Thyroid gland (tissue), 4 donors: ENCODE measurements around the gene RCE1. TPM values are rescaled to one million over a fixed set of nuclear protein-coding genes. Genes with fewer than 3 reads are reported as not detected.

Experiments
- DNase-seq, 2 donors: peaks; one replicate each; pipeline ENCODE4 v3.0.0-alpha.2; 2019
- H3K27ac ChIP-seq, 3 donors: fragments of 200-600 bp; sonication (generic); 1 replicate in 2 of 3; 2 replicates in 1 of 3; pipeline ENCODE4 v1.5.1; 2016 to 2019; ENCODE audit warnings: mild to moderate bottlenecking in 1 of 3, moderate library complexity in 1 of 3
- H3K27me3 ChIP-seq: fragments of 200-600 bp; sonication (generic); one replicate; pipeline ENCODE4 v1.5.1; 2019
- H3K36me3 ChIP-seq, 2 donors: fragments of 200-600 bp; sonication (generic); one replicate each; pipeline ENCODE4 v1.5.1; 2016 to 2019
- H3K4me1 ChIP-seq, 2 donors: fragments of 200-600 bp; sonication (generic); one replicate each; pipeline ENCODE4 v1.5.1; 2017 to 2019
- H3K4me3 ChIP-seq, 3 donors: fragments of 200-600 bp; sonication (generic); replicated peaks in 1 of 3; 1 replicate in 2 of 3; 2 replicates in 1 of 3; pipeline ENCODE4 v1.5.1; 2016; ENCODE audit warnings: mild to moderate bottlenecking in 1 of 3
- H3K9me3 ChIP-seq: fragments of 200-600 bp; sonication (generic); one replicate; pipeline ENCODE4 v1.5.1; 2017
- POLR2A ChIP-seq, 2 donors: fragments of 450-650 bp; IDR thresholded peaks; one replicate each; pipeline ENCODE4 v1.6.1; 2017; ENCODE audit warnings: antibody characterized with exemption in 2 of 2, mild to moderate bottlenecking in 2 of 2, moderate library complexity in 1 of 2
- WGBS, 2 donors: methylation state at CpG; one replicate each; pipeline ENCODE4 v1.1.5; 2017; 5-methylcytosine and 5-hydroxymethylcytosine counted together
- intact Hi-C: fragments of 100-400 bp; cut with DNase I; formaldehyde crosslinking; loops from one replicate; pipeline ENCODE4 v1.15.1; 2023
- total RNA-seq, 4 donors: library from RNA; depleted of rRNA; stranded (reverse); fragments of >200 nt; gene quantifications; one replicate each; pipeline ENCODE4 v1.2.3, GENCODE V29; 2016
- TF ChIP-seq, protein P1 (sequence below), 6 experiments: fragments of 200-600 bp in 3 of 6; fragments of 450-650 bp in 3 of 6; sonication (generic) in 3 of 6; IDR thresholded peaks; one replicate each; pipeline ENCODE4 v1.5.1; 2016 to 2019; ENCODE audit warnings: antibody characterized with exemption in 6 of 6, mild to moderate bottlenecking in 2 of 6, inconsistent platforms in 1 of 6, moderate library complexity in 1 of 6

Gene RCE1
- total RNA-seq, 4 donors from 2014 or later, result 10.8 to 23.6 (median 16.1) TPM

DNA sequence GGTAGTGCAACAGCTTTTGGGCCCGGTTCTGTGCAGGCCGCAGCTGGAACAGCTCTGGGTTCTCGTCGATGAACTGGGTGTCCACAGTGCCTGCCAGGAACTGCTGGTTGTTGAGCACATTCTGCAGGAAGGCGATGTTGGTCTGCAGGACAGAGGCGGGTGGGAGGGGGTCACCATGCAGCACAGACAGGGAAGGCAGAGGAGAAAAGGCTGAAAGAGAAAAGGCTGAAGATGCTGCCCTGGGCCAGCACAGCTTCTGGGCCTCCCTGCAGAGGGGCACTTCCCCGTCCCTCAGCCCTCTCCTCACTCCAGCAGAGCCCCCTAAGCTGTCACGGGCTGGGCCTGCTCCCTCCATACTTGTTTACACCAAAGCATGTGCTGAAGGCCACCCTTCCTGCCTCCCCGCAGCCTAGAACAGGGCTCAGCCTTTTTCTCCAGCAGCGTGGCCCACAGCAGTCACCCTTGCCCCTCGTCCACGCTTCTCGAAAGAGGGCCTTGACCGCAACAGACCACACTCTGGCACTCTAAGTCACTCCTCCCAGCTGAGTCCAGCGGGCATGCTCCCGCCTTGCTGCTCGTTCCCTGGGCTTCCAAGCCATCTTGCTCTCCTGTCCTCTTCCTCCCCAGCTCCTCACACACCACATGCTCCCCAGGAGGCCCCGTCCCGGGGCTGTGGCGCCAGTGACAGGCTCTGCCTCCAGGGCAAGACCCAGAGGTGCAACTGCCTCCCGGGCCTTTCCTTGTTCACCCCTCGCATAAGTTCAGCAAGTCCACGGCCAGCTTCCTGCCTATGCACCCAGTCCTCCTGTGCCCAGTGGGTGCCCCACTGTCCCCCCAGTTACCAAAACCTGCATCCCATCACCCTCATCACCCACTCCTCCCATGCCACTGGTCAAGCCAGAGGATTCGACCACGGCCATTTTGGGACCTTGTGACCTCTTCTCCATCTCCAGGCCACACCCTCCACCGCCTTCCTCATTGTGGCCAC is 10.3 kb downstream of the RCE1 start:
- no peak for TF ChIP-seq POLR2A (IDR thresholded peaks at IDR 0.05)
- TF ChIP-seq, protein P1, sequence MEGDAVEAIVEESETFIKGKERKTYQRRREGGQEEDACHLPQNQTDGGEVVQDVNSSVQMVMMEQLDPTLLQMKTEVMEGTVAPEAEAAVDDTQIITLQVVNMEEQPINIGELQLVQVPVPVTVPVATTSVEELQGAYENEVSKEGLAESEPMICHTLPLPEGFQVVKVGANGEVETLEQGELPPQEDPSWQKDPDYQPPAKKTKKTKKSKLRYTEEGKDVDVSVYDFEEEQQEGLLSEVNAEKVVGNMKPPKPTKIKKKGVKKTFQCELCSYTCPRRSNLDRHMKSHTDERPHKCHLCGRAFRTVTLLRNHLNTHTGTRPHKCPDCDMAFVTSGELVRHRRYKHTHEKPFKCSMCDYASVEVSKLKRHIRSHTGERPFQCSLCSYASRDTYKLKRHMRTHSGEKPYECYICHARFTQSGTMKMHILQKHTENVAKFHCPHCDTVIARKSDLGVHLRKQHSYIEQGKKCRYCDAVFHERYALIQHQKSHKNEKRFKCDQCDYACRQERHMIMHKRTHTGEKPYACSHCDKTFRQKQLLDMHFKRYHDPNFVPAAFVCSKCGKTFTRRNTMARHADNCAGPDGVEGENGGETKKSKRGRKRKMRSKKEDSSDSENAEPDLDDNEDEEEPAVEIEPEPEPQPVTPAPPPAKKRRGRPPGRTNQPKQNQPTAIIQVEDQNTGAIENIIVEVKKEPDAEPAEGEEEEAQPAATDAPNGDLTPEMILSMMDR (IDR thresholded peaks at IDR 0.05), result no peak
- no peaks in the 10 kb centered on the region for H3K36me3 ChIP-seq
- no peak overlapping the region for H3K27ac ChIP-seq
- intact Hi-C loops, result no loop called here
- H3K4me1 ChIP-seq, result peaks cover 6 to 12% of the 10 kb centered on the region in 2 donors
- peak in 1 of 2 donors; percentile 0 for DNase-seq
- no peaks in the 10 kb centered on the region for H3K27me3 ChIP-seq
- H3K9me3 ChIP-seq, result no peaks in the 10 kb centered on the region
- 91 to 93% methylated on average over 26 of the region's 26 CpGs for WGBS, 2 donors
- no peak overlapping the region for H3K4me3 ChIP-seq

DNA sequence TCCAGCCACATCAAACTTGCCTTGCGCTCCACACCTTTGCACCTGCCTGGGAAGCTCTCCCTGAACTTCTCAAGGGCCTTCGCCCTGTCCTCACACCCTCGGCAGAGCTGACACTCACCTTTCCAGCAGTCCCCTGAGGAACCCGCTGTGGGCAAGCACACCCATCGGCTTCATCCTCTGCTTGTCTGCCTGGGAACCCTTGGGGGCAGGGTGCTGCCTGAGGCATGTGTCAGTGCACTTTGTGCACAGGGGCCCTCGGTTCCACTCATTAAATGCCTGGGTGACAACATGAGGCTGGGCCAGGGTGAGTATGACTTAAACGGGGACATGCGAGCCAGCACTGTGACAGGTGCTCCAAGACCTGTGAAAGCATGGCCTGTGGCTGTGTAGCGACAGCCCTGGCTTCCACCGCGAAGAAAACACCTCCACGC is 11.0 kb downstream of the RCE1 start:
- no peaks in the 10 kb centered on the region for H3K9me3 ChIP-seq
- peak in 1 of 2 donors; percentile 0 for DNase-seq
- TF ChIP-seq, protein P1 (IDR thresholded peaks at IDR 0.05), result no peak
- TF ChIP-seq POLR2A (IDR thresholded peaks at IDR 0.05), result no peak
- H3K27ac ChIP-seq, result no peak overlapping the region
- H3K4me1 ChIP-seq, result peaks cover 6 to 12% of the 10 kb centered on the region in 2 donors
- WGBS, 2 donors, result 88 to 91% methylated on average over 12 of the region's 12 CpGs
- no peaks in the 10 kb centered on the region for H3K36me3 ChIP-seq
- H3K4me3 ChIP-seq, result no peak overlapping the region
- intact Hi-C loops, result no loop called here
- no peaks in the 10 kb centered on the region for H3K27me3 ChIP-seq

DNA sequence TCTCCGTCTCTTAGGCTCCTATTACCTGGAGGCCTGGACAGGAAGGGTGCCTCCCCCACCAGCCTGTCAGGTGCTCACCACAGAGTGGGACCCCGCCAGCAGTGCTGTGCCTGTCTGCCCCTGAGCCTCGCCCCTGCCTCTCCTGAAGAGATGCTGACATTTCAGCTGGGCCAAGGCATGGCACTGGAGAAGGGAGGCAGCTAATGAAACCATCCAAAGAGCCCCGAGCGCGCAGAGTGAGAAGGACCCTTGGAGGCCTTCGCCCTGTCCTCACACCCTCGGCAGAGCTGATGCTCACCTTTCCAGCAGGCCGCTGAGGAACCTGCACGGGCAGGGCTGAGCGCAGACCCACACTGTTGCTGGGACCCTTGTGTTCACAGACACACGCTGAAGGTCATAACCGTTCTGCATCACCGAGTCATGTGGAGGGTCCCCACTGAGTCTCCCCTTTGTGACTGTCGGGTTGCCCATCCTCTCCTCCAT is 11.5 kb downstream of the RCE1 start:
- Histone ChIP-seq H3K4me3 (no peak overlapping the region), H3K4me1 (peaks cover 6 to 12% of the 10 kb centered on the region in 2 donors), H3K27me3 (no peaks in the 10 kb centered on the region), H3K9me3 (no peaks in the 10 kb centered on the region), H3K36me3 (no peaks in the 10 kb centered on the region), H3K27ac (no peak overlapping the region)
- intact Hi-C loops, result no loop called here
- 91 to 95% methylated on average over 13 of the region's 15 CpGs for WGBS, 2 donors
- peak in 1 of 2 donors; percentile 0 for DNase-seq
- no peak for TF ChIP-seq POLR2A (IDR thresholded peaks at IDR 0.05)
- TF ChIP-seq, protein P1 (IDR thresholded peaks at IDR 0.05), result no peak

DNA sequence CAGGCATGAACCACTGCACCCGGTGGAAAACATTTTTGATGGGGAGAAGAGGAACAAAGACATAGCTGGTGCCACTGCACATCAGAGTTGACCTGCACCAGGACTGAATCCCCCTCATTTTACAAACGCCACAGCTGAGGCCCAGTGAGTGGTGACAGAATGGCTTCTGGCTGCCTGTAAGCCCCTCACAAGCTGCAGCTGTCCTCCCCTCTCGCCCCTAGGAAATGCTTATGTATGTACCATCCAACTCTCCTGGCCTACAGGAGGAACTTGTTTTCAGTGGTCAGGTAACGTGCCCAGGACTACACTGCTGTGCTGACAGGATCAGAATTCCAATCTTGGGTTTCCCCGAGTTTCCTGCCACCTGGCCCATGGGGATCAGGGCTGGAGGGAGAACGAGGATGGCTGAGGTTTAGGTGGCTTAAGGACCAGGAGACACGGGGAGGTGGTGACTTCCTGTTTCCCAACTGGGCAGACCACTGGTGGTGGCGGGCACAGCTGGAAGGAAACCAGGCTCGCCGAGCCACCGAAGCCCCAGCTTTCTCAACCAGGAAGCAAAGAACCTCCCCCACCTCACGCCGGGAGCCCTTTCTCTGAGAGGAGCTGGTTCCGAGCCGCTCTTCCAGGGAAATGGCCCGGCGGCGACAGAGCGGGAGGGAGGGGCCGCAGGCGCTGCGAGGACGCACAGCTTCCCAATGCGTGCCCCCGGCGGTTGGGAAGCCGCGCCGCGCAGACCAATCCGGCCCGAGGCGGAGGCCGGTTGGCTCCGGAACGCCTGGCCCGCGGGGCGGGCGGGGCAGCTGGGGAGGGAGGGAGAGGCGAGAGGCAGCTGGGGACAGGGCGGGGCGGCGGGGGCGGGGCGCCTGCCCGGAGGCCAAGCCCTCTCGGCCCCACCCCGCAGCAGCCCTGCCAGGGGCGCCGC is 12.6 kb downstream of the RCE1 start:
- Histone ChIP-seq H3K27me3 (no peaks in the 10 kb centered on the region), H3K36me3 (no peaks in the 10 kb centered on the region), H3K4me3 (peak overlapping the region; percentile 63 to 73 (median 68)), H3K27ac (peak overlapping the region; percentile 71 to 87 (median 75)), H3K4me1 (peaks cover 6 to 12% of the 10 kb centered on the region in 2 donors), H3K9me3 (no peaks in the 10 kb centered on the region)
- TF ChIP-seq POLR2A (IDR thresholded peaks at IDR 0.05), result peak in 1 of 2 donors; percentile 65
- TF ChIP-seq, protein P1 (IDR thresholded peaks at IDR 0.05), result no peak
- peak; percentile 94 to 96 for DNase-seq
- intact Hi-C loops, result no loop called here
- 18 to 32% methylated on average over 8 to 9 of the region's 51 CpGs for WGBS, 2 donors
